SKM-1 treated with dmso at 0.1 percent for 144 hours (cell line): ENCODE measurements around the gene TMEM106C.

Source experiments
- DNase-seq: peaks from one replicate; lab custom pipeline; 2025; ENCODE audit not compliant: unreplicated experiment; lab: John Stamatoyannopoulos, UW

TMEM106C gene

DNA sequence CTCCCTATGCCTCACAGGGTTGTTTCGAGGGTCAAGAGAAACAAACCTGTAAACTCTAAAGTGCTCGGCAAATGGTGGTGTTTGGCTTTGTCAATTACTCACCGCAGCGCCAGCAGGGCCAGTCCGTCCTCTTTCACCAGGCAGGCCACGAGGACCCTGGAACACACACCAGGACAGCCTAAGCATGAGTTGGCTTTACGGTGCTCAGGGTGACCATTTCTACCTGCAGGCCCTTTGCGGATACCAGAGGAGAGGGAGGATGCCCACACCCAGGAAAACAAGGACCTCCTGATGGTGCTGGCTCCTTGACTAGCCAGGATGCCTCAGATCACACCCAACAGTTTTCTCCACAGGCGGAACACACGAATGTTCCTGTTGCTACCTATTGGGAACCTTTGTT, 29.4 kb downstream of the TMEM106C start:
- no peak for DNase-seq

DNA sequence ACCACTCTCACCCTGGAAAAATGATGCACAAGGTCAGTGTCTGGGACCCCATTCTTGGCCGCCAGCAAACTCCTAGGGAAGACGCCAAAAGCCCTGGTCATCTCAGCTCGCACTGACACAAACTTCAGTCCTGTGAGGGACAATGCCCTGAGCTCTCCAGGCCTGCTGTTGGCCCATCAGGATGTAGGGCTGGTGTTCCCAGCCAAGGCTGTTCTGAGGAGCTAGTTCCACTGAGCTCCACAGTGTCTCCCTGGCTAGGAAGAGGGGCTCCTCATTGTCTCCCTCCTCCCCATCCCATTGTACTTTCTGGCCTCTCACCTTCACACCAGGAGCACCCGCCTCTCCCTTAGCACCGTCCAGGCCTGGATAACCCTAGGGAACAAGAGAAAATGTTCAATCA, 30.1 kb downstream of the TMEM106C start:
- no peak for DNase-seq

DNA sequence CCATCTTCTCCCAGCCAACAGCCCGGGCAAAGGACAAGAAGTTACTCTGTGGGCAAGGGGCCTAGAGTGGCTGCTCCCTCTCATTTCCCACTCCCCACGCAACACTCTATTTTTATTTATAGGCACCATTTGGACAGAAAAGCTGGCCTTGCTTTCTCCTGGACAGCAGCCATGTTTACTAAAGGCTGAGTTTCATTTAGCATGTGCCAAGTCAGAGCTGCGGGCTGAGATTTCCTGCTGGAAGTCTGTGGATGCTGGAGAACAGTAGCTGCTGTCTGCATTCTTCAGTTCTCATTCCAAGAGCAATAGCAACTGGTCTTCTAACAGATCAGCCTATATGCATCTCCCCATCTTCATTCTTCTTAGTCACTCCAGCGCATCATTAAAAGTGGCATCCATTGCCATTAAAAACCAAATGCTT, 32.6 kb downstream of the TMEM106C start:
- DNase-seq: no peak

DNA sequence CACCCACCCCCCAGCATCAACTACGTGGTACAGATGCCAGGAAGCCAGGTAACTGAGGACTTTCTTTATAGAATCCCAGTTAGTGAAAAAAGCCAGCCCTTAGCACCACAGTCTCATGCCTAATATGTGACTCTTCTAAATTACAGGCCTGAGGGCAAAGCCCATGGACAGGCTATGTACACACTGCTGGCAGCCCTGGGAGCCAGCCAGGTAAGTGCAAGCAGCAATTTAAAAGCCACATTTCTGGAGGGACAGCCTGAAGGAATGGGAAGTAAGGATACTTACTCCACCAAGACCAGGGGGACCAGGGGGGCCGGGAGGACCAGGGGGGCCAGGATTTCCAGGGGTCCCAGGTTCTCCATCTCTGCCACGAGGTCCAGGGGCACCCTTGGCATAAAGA, 33.9 kb downstream of the TMEM106C start:
- no peak for DNase-seq

DNA sequence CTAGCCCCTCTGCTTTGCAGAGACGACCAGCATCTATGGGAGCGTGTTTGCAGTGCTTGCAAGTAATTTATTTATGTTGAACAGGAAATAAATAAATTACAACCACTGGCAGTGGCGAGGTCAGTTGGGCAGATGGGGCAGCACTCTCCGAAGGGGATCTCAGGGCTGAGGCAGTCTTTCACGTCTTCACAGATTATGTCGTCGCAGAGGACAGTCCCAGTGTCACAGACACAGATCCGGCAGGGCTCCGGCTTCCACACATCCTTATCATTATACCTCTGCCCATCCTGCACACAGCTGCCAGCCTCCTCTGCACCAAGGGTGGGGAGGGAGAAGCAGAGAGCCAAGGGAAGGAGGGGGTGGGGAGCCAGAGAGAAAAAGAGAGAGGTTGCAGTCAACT, 36.4 kb downstream of the TMEM106C start:
- no peak for DNase-seq

DNA sequence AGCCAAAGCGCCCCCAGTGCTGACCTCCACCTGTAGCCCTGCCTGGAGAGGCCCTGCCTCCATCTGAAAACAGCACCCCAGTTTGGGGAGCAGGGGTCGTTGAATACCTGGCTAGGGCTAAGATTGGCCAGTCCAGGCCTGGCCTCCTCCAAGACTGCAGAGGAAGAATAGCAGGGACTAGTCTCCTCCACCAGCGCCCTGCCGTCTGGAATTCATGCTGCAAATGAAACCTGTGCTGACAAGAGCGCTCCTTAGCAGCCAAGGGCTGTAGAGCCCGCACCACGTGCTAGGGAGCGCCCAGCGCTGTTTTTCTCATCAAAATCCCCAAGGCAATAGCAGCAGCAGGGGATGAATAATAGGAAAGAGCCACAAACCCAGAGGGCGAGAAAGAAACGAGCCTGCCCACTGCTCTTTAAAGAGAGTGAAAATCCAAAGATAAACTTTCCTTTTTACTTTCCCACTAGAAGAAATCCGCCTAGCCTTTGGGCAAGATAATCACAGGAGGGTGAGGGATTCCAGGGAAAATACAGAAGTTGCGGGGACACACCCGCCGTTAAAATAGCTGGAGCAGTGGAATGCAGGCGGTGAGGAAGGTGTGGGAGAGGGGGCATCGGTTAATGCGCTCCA, 37.6 kb downstream of the TMEM106C start:
- no peak for DNase-seq

DNA sequence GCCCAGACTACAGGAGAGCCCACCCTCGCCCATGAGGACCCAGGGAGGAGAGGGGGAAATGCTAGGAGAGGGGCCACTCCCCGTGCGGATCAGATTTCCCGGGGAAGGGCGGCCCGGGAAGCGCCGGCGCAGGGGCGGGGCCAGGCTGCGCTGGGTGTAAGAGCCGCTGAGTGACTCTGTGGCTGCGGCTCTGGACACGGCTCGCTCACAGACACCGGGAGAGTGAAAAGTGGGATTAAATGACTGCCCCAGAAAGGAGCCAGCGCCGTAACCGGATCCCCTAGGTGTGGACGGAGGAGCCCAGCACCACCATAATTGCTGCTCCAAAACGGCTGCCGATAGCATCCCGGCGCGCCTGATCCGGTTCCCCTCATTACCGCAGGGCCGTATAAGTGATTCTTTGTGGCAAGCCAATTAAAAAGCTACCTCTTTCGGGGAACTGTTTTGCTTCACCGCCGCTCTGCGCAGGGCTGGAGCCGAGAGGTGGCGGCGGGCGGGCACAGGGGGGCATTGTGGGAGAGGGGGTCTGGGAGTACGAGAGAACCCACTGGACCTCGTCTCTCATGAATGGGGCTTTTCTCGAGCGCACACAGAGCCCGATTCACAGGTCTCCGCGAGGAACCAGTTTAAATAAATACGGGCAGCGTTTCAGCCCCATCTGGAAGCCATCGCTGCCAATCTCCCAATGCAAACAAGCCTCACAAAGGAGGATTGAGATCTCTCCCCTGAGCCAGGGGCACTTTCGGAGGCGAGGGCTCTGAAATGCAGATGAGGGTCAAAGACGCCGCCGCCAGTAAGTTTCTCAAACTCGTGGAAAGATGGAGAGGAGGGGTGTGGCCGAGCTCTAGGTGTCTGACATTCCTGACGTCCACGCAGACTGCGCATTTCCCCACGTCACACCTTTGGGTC, 38.4 kb downstream of the TMEM106C start:
- no peak for DNase-seq

DNA sequence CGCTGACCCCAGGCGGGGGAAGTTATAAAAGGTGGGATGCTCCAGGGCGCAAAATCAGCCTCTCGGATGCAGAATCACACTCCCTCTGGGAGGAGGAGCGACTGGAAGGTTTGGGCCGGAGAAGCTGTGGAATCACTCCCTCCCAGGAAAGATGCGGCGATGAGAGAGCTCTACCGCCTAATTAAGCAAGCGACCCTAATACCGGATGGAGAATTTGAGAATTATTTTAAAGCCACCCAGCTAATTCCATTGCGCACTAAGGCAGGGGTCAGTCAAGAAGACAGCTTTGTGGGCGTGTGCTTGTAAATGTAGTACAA, 39.0 kb downstream of the TMEM106C start:
- DNase-seq: no peak

DNA sequence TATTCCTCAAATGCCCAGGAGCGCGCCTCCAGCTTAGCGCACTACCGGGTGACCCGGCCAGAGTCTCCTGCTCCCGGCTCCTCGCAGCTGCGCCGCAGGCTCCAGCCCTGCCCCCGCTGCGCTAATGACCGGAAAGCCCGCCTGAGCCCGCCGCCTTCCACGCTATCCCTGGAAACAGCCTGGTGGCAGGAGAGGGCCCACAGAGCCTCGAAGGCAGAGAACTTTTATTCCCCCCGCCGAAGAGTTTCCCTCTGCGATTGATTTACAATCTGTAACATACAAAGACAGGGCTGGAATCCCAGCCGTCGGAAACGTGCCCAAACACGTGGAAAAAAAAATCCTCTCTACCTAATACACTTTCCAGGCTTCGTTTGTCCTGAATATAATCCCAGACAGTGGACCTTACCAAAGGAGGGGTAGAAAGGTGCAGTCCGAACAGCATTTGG, 39.4 kb downstream of the TMEM106C start:
- DNase-seq: no peak

DNA sequence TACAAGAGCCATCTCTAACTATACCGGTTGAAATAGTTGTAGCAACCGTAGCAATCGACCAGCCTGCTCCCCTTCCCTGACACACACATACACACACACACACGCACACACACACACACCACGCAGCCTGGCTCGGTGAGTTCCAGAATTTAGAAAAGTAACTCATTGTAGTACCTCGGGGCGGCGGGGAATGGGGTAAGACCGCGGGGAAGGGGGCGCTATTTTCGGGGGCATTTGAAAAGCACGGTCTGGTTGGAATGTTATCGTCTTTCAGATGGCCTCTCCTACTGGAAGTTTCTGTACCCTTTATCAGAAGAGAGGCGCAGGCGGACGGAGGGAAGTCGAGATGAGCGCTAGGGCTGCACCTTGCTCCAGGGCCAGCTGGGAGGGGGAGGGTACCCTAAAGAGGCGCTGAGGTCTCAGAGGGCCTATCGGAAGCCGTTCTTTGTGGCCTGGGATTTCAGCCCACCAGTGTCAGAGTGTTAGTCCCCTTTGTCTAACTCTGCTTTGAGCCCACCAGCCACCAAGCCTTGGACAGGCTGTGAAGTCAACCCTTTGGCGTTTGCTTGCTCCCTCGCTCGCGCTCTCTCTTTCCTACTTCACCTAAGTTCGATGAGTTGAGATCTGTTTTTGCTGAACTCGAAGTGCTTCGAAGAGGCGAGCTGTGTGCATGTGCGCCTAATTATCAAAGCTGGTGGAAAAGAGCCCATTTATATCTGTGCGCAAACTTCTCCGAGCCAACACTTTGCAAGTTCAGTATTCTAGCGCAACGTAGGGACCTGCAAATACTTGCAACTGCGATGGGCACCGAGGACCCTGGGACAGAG, 40.0 kb downstream of the TMEM106C start:
- DNase-seq: no peak

DNA sequence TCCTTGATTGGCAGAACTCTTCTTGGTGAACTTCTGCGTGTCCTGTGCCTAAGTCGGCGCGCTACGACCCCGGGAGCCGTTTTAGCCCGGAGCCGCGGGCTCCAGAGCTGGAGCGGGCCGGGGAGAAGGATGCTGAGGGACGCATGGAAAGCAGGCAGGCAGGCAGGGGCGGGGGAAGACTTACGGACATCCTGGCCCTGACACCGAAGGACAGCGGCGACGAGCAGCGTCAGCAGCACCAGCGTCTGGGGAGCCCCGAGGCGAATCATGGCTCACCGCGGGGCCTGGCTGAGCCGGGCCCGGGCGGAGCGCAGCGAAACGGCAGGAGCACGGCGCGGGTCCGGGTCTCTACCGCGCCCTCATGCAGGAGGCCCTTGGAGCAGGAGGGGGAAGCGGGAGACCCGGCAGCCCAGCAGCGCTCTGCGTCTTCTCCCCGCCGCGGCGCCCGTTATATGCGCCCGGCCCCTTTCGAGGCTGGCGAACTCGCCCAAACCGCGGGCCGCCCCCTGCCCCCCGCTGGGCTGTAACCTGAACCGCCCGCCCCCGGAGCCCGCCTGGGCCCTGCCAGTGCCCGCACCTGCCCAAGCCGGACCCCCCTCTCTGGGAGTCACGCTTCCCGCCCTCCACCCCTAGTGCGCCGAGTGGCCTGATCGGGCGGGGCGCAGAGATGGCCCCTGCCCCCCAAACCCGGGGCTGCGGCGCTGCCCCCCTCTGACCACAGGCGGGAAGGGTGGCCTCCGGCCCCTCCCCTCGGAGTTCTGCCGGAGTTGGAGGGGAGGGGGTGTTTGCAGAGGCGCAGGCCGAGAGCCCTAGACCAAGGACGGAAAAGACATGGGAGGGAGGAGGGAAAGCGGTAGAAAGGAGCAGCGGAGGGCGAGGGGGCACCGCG, 40.9 kb downstream of the TMEM106C start, which contains the start of gene COL2A1:
Gene COL2A1 (minus strand): TSS at position 424 of the 889 bp plus-strand sequence. CDS start 155 bp downstream, at position 269.
- DNase-seq: no peak

DNA sequence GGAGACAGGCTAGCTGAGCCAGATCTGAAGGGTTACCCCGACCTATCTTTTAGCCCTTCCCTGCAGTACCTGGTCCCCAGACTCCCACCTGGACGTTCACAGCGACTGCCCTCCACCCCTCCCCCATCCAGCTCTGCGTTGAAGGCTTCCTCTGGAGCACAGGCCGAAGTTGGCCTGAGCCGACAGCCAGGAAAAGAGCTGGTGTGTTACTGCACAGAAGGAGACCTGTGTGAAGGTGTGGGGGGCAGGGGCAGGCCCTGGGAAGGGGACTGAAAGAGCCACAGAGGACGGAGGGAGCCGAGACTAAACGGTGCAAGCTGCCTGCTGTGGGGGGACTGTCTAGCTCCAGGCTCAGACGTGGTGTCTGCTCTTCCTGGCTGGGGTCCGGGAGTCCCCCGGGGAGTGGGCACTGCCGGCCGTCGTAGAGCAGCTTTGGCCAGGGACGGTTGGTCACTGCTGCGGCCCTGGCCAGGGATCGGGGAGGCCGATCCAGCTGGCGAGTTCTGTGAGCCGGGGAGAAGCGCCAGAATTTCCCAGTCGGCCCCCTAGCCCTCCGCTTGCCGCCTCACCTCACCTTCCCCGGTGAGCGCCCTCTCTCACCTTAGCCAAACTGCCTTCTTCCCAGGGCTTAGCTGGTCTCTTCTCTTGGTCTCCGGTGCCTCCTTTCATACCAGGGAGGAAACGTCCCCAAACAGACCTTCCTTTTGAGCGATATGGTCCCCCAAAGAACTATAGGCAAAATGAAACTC, 41.8 kb downstream of the TMEM106C start:
- no peak for DNase-seq

DNA sequence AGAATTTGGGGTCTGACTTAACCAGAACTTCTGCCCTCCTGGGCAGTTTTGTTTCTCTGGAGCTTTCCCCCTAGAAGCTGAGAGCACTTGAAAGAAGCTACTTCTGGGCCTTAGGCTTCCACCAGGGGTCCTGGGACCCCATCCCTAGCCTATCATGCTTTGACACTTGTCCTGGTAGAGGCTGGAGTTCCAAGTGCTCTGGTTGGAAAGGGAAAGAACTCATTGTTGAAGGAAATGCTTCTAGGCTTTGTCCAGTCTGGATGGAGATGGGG, 42.3 kb downstream of the TMEM106C start:
- no peak for DNase-seq

DNA sequence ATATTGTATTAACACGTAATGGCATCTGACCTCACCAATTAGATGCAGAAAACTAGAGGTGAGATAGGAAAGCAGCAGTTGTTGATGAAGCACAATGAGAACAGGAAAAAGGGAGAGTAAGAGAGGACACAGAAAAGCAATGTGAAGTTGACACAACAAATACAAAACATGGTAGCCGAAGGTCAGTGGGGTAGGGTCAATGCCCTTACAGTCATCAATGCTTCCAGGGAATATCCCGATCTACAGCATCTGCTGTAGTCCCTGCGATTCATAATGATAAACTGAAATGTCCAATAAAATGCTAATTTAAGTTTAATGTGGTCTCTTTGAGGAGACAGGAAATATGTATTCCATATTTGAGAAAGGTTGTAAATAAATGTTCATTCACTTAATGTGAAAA, 43.8 kb downstream of the TMEM106C start:
- no peak for DNase-seq

DNA sequence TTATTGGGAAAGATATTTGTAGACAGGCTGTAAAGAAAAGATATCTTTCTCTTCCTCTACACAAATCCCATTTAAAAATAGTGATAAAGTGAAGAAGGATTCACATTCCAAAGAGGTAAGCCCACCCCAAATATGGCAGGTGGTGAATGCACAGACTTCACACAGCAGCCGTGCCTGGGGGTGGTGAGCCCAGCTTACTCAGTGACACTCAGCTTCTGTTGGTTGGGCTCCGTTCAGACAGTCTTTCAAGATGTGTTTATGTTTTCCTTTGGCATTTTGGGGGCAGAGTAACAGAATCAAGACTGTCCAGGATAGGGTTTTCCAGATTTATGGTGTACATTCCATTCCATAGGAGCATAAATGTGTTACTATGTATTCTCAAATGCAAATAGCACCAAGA, 45.0 kb downstream of the TMEM106C start:
- no peak for DNase-seq

DNA sequence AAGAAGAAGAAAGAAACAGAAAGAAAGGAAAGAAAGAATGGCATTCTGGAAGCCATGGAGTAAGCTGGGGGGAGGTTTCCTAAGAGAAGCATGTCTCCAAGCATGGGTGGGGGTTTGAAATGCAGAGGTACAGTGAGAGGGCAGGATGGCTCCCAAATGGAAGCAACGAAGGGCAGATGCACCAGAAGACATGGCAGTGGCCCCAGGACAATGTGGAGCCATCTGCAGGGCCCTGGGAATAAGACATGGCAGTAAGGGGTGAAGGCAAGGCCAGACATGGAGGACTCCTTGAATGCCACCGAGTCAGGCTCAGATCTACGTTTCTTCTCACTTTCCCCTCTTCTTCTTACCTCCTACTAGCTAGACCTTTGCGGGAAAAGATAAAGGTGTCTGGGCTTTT, 45.6 kb downstream of the TMEM106C start:
- no peak for DNase-seq

DNA sequence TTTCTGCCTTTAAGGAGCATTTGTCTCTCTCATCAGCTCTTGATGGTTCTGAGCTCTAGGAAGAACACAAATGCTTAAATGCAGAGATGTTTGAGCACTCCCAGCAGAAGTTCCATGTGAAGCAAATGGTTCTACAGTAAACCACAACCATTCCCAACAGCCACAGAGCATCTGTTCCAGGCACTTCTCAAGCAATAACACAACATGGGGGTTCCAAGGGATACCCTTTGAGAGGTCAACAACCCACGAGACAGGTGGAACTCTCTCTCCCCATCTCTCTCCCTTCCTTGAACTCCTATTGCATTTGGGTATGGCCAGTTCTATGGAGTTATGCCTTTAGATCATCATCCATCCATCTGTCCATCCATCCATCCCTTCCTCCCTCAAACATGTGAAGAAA, 46.1 kb downstream of the TMEM106C start:
- no peak for DNase-seq

DNA sequence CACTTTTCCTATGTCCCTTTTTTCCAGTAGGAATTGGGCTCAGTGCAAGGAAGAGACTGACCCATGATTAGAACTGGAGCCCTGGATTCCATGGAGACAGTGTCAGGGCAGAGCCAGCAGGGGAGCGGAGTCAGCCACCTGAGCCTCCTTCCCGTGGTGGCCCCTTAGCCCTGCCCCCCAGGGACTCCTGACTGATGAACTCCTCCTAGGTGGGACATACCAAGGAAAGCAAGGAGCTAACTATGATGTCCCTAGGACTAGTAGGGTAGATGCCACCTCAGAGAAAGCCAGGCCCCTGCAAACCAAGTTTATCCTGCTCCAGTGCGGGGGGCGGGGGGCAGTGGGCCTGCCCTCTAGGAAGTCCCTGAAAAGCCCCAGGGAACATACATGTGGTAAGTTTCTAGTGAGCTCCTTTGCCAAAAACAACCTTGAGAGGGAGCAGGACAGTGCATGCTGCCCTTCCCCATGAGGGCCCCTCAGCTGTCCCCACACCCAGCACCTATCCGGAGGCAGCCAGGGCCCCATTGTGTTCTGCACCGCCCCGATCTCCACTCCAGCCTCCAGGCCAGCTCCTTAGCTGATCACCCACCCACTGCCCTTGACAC, 47.1 kb downstream of the TMEM106C start:
- DNase-seq: no peak

DNA sequence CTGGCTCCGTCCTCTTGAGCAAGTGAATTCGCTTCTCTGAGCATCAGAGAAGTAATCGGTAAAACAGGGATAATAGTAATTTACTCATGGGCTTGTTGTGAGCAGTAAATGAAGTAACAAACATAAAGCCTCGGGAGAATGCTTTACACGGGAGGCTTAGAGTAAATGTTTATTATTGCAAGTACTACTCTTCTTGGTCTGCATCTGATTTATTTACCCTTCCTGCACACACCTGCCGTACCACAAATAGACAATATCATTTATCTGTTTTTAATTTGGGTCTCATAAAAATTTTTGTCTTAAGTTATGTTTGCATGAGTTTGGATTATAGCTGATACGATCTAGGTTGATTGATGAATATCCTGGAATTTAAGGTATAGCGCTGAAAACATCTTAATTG, 48.7 kb downstream of the TMEM106C start:
- no peak for DNase-seq

DNA sequence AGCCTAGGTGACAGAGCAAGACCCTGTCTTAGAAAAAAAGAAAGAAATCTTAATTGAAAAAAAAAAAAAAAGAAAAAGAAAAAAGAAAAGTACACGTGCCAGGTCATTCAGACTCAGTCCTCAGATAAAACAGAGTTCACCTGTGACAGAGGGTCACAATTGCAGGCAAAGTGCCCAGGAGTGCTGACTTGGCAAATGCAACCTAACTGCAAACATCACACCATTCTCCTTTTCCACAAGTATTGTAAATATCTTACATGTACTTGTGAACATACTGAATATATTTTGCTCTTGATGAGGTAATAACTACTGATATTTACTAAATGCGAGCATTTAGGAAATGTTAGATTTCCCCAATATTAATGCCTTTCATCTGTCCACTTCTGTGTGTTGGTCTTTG, 49.9 kb downstream of the TMEM106C start:
- no peak for DNase-seq
